ENCODE results near the gene UVRAG.
A peak's percentile ranks its signal among the peaks of the same experiment; 100 is the strongest.
"Not testable (repeated sequence)": the region's sequence is repeated elsewhere in the genome, so short reads cannot be mapped to it uniquely, and the experiment has no call there.

Gene UVRAG

DNA sequence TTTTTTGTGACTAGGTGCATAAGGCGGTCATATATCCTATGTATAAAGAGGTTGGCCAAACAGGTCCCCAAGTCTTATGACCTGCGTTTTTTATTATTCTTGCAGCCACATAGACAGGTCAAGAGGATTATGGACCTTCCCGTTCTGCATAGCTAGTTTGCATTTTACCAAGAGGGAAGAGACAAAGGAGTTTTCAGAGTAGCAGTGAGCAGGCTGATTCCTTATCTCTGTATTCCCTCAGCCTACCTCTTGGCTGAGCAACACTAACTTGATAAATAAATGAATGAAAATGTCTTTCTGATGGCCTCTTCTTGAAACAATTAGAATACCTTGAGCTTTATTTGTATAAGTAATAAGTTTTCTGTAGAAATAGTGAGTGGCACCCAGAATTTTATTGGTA lies 210.8 kb downstream of the UVRAG start:
- DNase-seq (ENCODE audit: low read depth): no peak

DNA sequence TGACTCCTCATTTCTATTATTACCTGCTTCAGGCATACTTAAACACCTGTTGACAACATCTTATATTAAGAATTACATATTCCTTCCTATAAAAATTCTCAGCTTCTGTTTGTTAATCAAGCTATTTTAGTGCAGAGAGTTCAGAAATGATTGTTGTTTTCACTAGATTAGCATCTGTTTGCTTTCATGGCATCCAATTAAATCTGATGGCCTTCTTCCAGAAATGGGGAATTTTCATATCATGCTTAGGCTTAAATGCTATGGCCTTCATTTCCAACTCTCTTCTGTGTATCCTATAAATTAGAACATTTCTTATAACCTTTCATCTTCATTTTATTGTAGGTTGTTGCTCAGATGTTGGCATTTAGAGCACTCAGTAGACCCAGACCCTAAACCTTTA lies 211.3 kb downstream of the UVRAG start:
- DNase-seq (ENCODE audit: low read depth): no peak

GRCh38 chr11:76026862-76027261 lies 211.9 kb downstream of the UVRAG start:
- DNase-seq (ENCODE audit: low read depth): no peak

DNA sequence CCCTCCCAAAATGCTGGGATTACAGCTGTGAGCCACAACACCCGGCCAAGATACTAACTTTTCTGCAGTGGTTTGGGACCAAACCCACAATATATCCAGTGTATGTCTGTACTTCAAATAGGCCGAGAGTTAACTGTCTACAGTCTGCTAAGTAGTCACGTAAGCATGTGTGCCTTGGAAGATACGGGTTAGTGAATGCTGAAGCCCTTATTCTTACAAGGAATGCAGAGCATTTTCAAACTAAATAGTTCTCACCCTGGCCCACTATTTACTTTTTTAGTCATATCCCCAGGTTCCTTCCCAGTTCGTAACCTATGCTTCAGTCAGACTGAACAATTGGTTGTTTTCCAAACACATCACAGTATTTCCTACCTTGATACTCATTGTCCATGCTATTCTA lies 215.3 kb downstream of the UVRAG start:
- DNase-seq (ENCODE audit: low read depth): peak; percentile 75

DNA sequence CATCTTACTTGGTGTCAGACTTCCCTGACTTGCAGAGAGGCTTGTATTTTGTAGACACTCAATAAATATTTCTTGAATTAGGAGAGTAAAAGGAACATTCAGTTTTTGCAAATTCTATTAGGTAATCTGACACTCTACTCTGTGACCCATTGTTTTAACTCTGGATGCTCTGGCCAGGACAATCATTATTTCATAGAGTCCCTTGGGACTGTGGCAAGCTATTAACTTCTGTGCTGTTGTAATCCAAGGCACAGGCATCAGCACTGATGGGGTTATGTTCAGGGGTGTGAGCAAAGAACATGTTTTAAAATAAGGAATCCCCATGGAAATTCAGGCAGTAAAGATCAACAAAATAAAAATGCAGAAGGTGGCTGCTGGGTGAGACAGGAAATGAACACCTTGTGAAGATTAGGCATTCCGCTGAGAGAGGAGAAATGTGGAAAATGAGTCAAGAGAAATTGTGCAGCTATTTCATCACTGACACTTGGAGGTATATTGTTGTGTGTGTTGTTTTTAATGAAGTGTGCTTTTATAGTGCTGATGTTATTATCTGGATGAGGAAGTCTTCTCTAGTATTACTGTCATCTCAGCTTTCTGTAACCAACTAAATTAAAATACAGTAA lies 216.1 kb downstream of the UVRAG start:
- DNase-seq (ENCODE audit: low read depth): no peak

DNA sequence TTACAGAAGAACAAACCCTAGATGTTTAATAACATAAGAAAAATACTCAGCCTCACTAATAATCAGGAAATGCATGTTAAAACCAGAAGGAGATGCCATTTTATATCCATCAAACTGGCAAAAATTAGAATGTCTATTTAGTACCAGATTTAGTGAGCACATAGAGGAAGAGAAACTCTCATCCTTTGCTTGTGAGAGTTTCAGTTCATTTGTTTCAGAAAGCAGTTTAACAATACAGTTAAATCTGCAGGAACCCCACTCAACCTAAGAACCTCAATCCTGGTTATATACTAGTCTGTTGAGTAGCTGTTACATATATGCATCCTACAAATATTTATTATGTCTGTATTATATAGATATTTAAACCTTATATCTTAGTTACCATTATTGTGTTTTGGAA lies 218.7 kb downstream of the UVRAG start:
- DNase-seq (ENCODE audit: low read depth): no peak

- no peak for DNase-seq (ENCODE audit: low read depth)
Measured at GRCh38 chr11:76035020-76035419, 220.0 kb downstream of the UVRAG start.

DNA sequence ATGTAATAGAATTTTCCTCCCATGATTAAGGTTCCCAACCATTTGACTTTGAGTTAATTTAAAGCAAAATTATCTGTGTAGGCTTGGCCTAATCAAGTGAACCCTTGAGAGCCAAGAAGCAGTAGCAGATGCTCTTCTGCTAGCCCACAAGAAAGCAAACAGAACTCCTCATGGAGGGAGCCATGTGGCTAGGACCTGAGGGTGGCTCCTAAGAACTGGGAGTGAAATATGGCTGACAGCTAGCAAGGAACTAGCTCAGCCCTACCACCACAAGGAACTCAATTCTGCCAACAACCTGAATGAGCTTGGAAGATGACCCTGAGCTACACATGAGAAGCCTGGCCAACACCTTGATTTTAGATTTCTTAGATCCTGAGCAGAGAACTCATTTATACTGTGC lies 223.6 kb downstream of the UVRAG start:
- DNase-seq (ENCODE audit: low read depth): no peak

DNA sequence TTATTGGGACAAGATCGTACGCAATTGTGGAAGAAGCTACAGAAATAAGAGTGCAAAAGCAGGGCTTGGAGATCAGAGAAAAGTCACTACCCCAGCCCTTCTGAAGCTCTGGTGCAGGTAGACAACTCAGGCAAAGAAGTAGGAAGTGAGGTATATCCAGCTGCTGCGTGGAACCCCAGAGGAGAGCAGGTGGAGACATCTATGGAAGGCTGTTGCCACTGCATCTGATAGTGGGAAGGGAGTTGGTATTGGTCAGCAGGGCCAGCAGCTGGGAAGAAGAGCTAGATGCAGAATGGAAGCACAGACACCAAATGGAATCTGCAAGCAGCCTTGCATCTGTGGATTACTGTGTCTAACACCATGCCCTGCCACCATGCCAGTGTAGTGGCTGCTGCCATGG lies 226.2 kb downstream of the UVRAG start:
- DNase-seq (ENCODE audit: low read depth): no peak

DNA sequence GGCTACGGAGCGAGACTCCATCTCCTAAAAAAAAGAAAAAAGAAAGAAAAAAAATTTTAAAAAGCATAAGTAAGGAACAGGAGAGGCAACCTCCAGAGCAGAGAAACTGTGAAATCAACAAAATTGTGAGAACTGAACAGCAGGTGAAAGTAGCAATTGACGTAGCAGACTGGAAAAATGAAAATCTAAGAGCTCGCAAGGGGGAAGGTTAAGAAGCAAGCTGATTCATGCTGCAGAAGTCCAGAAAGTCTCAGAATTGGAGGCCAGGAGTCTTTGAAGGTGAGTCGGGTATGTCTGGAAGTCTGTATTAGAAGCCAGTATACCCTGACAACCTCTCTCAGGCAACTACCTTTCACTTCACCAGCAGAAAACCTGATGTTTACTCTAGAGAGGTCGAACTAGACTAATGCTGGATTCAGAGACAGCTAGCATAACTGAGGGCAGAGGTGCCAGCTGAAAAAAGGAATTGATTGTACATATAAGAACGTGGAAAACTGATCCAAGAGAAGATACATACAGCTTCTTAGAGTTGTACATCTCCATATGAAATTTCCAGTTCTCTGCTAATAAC lies 229.8 kb downstream of the UVRAG start:
- no peak for DNase-seq (ENCODE audit: low read depth)

GRCh38 chr11:76047231-76047630 lies 232.2 kb downstream of the UVRAG start:
- DNase-seq (ENCODE audit: low read depth): no peak

DNA sequence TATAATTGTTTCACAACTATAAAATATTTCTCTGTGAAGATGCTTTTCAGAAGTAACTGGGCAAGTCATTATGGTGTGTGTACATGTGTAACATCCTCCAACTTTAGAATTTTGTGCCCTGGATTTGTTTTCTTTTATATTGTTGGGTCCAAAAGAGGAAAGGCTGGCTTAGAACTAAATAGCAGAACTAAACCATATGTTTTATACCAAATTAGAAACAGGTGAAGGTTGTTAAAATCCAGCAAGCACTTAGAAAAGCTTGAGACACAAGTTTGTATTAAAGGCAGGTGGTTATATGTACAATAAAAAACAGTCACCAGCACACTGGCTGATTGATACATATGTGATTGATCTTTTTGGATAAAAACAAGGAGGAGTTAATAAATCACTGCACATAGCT lies 232.8 kb downstream of the UVRAG start:
- DNase-seq (ENCODE audit: low read depth): no peak

DNA sequence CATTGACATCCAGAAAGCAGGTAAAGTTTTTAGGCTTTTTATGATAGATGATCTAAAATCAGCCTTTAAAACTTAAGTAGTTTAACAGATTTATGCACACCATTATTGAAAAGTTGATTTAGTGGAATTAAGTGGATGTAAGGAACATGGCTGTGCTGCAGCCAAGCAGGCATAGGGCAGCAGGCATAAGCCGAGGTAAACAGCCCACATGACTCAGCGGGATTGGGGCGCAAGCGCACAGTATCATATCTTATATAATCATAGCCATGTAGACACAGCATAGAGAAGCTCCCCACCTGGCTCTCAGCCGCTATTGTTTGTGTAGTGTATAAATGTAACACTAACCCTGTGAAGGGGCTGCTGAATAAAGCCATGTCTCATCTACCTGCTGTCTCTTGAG lies 233.8 kb downstream of the UVRAG start:
- no peak for DNase-seq (ENCODE audit: low read depth)

DNA sequence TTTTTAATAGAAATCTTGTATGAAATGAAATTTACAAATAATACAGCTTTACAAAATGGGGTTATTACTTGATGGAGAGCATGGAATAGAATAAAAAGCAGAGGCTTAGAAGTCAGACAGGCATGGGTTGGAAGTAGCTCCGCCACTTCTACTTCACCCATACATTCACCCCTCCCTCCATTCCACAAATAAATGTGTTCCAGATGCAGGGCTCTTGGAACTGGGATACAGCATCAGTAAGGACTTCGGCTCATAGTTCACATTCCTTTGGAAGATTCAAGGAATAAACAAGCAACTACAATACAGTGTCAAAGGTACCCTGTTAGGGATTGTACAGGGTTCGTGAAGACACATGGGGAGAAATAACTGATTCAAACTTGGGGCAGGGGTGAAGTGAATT lies 234.5 kb downstream of the UVRAG start:
- DNase-seq (ENCODE audit: low read depth): no peak

DNA sequence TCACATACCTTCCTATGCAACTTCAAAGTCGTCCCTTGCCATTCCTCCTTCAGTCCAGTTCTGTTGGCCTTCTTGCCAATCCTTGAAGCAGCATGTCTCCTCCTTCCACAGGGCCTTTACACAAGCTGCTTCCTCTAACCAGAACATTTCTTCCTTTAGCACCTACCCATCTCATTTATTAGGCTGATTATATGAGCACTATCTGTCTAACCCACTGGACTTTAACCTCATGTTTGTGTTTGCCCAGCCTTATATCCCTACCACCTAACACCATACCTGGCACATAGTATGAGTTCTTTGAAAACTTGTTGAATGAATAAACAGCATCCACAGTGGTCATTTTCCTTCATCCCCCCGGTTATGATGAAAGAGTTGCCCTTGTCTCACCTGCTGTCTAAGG lies 236.9 kb downstream of the UVRAG start:
- no peak for DNase-seq (ENCODE audit: low read depth)

DNA sequence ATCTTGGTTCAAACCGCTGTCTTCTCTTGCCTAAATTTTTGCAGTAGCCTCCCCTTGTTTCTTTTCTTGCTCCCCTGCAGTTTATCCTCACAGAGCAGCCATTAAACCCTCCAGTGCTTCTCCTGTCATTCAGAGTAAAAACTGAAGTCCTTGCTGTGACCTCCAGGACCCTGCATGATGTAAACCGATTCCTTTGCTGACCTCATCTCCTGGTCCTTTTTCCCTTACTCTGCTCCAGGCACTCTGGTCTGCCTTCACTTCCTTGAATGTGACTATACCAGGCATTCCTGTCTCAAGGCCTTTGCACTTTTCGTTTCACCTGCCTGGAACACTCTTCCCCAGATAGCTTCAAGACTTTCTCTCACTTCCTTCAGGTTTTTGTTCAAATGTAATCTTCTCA lies 239.3 kb downstream of the UVRAG start:
- no peak for DNase-seq (ENCODE audit: low read depth)

DNA sequence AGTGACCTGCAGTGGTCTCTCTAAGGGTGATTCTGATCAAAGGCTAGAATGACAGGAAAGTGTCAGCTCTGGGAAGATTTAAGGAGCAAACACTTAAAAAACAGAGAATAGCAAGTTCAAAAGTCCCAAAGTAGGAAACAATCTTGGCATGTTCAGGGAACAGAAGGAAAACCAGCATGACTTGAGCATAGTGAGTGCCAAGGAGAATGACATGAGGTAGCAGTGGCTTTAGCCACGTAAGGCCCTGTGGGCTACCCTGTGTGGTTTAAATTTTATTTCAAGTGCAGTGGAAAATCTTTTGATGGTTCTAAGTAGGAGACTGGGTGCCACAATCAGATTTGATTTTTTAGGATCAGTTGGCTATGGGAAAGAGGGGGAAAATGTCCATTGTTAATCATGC lies 241.9 kb downstream of the UVRAG start:
- DNase-seq (ENCODE audit: low read depth): no peak

DNA sequence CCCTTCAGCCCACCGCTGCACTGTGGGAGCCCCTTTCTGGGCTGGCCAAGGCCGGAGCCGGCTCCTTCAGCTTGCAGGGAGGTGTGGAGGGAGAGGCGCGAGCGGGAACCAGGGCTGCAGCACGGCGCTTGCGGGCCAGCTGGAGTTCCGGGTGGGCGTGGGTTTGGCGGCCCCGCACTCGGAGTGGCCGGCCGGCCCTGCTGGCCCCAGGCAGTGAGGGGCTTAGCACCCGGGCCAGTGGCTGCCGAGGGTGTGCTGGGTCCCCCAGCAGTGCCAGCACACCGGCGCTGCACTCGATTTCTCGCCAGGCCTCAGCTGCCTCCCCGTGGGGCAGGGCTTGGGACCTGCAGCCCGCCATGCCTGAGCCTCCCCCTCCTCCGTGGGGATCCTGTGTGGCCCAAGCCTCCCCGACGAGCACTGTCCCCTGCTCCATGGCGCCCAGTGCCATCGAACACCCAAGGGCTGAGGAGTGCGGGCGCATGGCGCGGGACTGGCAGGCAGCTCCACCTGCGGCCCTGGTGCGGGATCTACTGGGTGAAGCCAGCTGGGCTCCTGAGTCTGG lies 245.5 kb downstream of the UVRAG start:
- not testable (repeated sequence) for DNase-seq (ENCODE audit: low read depth)

DNA sequence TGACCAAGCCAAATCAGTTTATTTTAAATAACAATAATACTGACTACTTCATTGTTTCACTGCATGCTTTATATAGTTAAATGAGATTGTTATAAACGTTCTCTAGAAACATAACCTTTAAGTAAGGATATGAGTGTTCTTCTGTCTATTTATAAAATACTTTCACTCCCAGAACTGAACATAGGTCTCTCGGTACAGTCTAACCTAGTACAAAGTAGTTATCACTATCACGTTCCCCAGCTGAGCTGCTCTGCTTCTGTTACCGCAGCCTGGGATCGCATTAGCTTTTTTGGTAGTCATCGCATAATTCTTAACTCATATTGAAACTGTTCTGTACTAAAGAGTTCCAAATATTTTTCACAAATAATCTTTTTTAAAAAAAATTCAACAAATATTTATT lies 247.7 kb downstream of the UVRAG start:
- no peak for DNase-seq (ENCODE audit: low read depth)

- DNase-seq (ENCODE audit: low read depth): no peak
Measured at GRCh38 chr11:76064192-76064591, 249.2 kb downstream of the UVRAG start.

DNA sequence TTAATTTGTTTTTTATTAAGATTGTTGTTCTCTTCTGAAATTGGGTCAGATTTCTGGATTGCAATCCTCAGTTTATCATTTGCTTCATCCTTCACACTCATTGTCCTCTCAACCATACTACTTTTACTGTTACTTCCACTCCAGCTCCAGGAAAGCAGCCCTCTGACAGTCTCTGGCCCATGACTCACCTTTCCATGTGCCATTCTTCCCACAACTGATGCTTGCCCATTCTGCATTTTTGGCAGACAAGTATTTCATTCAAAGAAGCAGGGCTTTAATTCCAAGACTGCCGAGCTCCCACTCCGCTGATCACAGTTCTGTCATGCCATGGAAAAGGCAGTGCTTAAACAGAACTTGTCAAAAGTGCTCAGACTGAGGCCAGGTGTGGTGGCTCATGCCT lies 252.1 kb downstream of the UVRAG start:
- DNase-seq (ENCODE audit: low read depth): no peak

GRCh38 chr11:76069001-76069400 lies 254.0 kb downstream of the UVRAG start:
- DNase-seq (ENCODE audit: low read depth): no peak

DNA sequence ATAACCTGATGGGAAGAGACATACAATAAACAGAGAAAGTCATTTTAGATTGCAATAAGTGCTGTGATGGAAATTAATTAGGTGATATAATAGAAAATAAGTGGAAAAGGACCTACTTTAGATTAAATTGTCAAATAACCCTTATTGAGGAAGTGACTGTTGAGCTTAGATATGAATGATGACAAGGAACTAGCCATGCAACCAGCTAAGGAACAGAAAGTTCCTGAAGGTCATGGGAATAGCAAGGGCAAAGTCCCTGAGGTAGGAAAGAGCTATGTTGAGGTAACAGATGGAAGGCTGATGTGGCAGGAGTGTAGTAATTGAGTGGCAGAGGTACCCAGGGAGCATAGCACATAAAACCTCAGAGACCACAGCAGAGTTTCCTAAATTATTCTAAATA lies 256.1 kb downstream of the UVRAG start:
- no peak for DNase-seq (ENCODE audit: low read depth)

DNA sequence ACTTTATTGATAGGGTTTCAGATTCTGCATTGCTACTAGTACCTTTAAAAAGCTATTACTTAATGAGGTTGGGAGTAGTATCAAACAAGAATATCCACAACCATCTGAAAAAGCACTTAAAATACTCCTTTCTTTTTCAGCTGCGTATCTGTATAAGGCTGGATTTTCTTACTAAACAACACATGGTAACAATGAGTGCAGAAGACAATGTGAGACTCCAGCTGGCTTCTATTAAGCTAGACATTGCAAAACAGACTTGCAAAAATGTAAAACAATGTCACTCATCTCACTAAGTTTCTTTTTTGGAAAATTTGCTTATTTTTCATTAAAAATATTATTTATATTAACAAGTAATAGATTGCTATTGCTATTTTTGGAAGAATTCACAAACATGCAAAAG lies 258.7 kb downstream of the UVRAG start:
- DNase-seq (ENCODE audit: low read depth): no peak
